GM12878 (cell line): ENCODE data around the gene PLEKHA5. TPM values are rescaled to one million over a fixed set of nuclear protein-coding genes. Genes with fewer than 3 reads are reported as not detected.

ENCODE experiments used
- ATAC-seq: fragments of 200-7000 bp; cut with Tn5 transposase; 3 replicates; pipeline ENCODE4 v1.9.1; 2020; ENCODE audit warnings: mild to moderate bottlenecking, moderate library complexity
- BruUV-seq: library from RNA; stranded (reverse); fragments of 400-500 nt; replicated peaks from 2 replicates; lab custom pipeline; 2021; lab: Mats Ljungman, UMichigan
- CTCF ChIA-PET: fragments of 300-600 bp; sonication (Branson Sonifier 250); formaldehyde crosslinking; extraction: SDS; loops from one replicate; lab custom pipeline; 2021; ENCODE audit warnings: inconsistent platforms; lab: Yijun Ruan, JAX
- POLR2A ChIA-PET: fragments of 350-600 bp; formaldehyde crosslinking; extraction: SDS; loops from one replicate; lab custom pipeline; 2021; ENCODE audit warnings: inconsistent platforms; lab: Charles Lee
- RAD21 ChIA-PET: fragments of 300-600 bp; sonication (Branson Sonifier 250); formaldehyde crosslinking; loops from one replicate; lab custom pipeline; 2023; ENCODE audit warnings: antibody characterized with exemption; ENCODE audit not compliant: unreplicated experiment; lab: Charles Lee
- SMC1A ChIA-PET: fragments of 300-600 bp; sonication (Branson Sonifier 250); formaldehyde crosslinking; loops from one replicate; lab custom pipeline; 2023; ENCODE audit not compliant: unreplicated experiment, uncharacterized antibody; lab: Charles Lee
- DNase-seq: peaks from one replicate; pipeline ENCODE4 v3.0.0-alpha.2; 2011; ENCODE audit warnings: low read depth, low spot score
- FAIRE-seq: peaks from 3 replicates; lab custom pipeline; 2011; peaks lifted over from hg19 to GRCh38; lab: Jason Lieb, UNC
- H2AFZ ChIP-seq: 2 replicates; pipeline ENCODE4 v1.6.0; 2011; ENCODE audit warnings: low read depth, low read length, control low read depth; ENCODE audit not compliant: control insufficient read depth
- H3K27ac ChIP-seq: 2 replicates; pipeline ENCODE4 v1.5.1; 2011; ENCODE audit warnings: control low read depth; ENCODE audit not compliant: control insufficient read depth, insufficient read depth
- H3K27me3 ChIP-seq, 2 experiments: replicated peaks in 1 of 2; 2 replicates each; pipeline versions ENCODE4 v1.6.0 to v1.6.1; 2011; ENCODE audit warnings: low read length in 1 of 2; ENCODE audit not compliant: control insufficient read depth in 2 of 2, insufficient read depth in 2 of 2
- H3K36me3 ChIP-seq, 2 experiments: 2 replicates each; pipeline ENCODE4 v1.5.1; 2011; ENCODE audit warnings: low read length in 1 of 2; ENCODE audit not compliant: control insufficient read depth in 2 of 2, insufficient read depth in 2 of 2
- H3K4me1 ChIP-seq: 2 replicates; pipeline ENCODE4 v1.6.1; 2011; ENCODE audit warnings: mild to moderate bottlenecking, low read length, moderate library complexity, mixed read lengths; ENCODE audit not compliant: control insufficient read depth, insufficient read depth
- H3K4me2 ChIP-seq: 2 replicates; pipeline ENCODE4 v1.6.0; 2011; ENCODE audit warnings: control low read depth; ENCODE audit not compliant: control insufficient read depth, insufficient read depth
- H3K4me3 ChIP-seq: fragments of 200-600 bp; sonication (generic); 2 replicates; pipeline ENCODE4 v1.5.1; 2016
- H3K79me2 ChIP-seq: 2 replicates; pipeline ENCODE4 v1.6.0; 2011; ENCODE audit warnings: low read length; ENCODE audit not compliant: control insufficient read depth, insufficient read depth
- H3K9ac ChIP-seq: 2 replicates; pipeline ENCODE4 v1.8.0; 2011; ENCODE audit warnings: low read length, control low read depth, mixed read lengths; ENCODE audit not compliant: control insufficient read depth, insufficient read depth
- H3K9me3 ChIP-seq: replicated peaks from 3 replicates; pipeline ENCODE4 v1.5.1; 2011; ENCODE audit warnings: mild to moderate bottlenecking, low read length; ENCODE audit not compliant: control insufficient read depth, insufficient read depth
- H4K20me1 ChIP-seq: 2 replicates; pipeline ENCODE4 v1.6.0; 2011; ENCODE audit not compliant: control insufficient read depth, insufficient read depth
- ATF2 ChIP-seq: IDR thresholded peaks from 2 replicates; pipeline ENCODE4 v1.6.1; 2012; ENCODE audit warnings: low read length, inconsistent platforms
- HSF1 ChIP-seq: fragments of 150-350 bp; IDR thresholded peaks from 2 replicates; pipeline ENCODE4 v1.6.1; 2014; ENCODE audit warnings: mild to moderate bottlenecking, low read depth, low read length
- LARP7 ChIP-seq: fragments of 450-650 bp; IDR thresholded peaks from 2 replicates; pipeline ENCODE4 v1.6.1; 2017; ENCODE audit warnings: mild to moderate bottlenecking
- NR2F1 ChIP-seq: fragments of 450-650 bp; conservative IDR thresholded peaks from 2 replicates; pipeline ENCODE4 v1.6.1; 2017; ENCODE audit warnings: mild to moderate bottlenecking
- RFX5 ChIP-seq: IDR thresholded peaks from 2 replicates; pipeline ENCODE4 v1.6.1; 2011; ENCODE audit warnings: low read depth, low read length, improper control_type of control experiment
- YBX1 ChIP-seq: fragments of 450-650 bp; IDR thresholded peaks from 2 replicates; pipeline ENCODE4 v1.6.1; 2016; ENCODE audit warnings: antibody characterized with exemption
- WGBS: methylation state at CpG from one replicate; pipeline ENCODE4 v1.1.6; 2016; ENCODE audit warnings: low lambda C conversion rate; ENCODE audit not compliant: insufficient replicate concordance, insufficient coverage; ENCODE audit errors: missing lambda C conversion rate; 5-methylcytosine and 5-hydroxymethylcytosine counted together
- in situ Hi-C: fragments of 300-500 bp; cut with MboI; formaldehyde crosslinking; loops from 9 replicates; pipeline ENCODE4 v1.14.3; 2018; ENCODE audit warnings: mixed read lengths
- intact Hi-C: fragments of 100-400 bp; cut with micrococcal nuclease; formaldehyde crosslinking; loops from one replicate; pipeline ENCODE4 v1.14.2; 2022; ENCODE audit not compliant: unreplicated experiment
- polyA plus RNA-seq, 11 experiments: library from polyadenylated mRNA; depleted of rRNA in 4 of 11; unstranded in 6 of 11; stranded (reverse) in 5 of 11; fragments of >200 nt; fragmentation: Nextera tagmentation in 4 of 11; fragmentation: Illumina TruSeq in 1 of 11; extraction: Ambion mirVana in 4 of 11; extraction: Trizol in 1 of 11; gene quantifications; 1 replicate in 1 of 11; 2 replicates in 10 of 11; pipeline versions ENCODE4 v1.2.1 to v1.2.3, GENCODE V29; 2011 to 2016; ENCODE audit warnings: inconsistent platforms in 2 of 11, missing spikeins in 2 of 11, low read depth in 1 of 11
- total RNA-seq, 4 experiments: library from RNA; depleted of rRNA in 3 of 4; stranded (reverse); fragments of >200 nt in 3 of 4; fragmentation: Illumina TruSeq in 1 of 4; extraction: Trizol in 1 of 4; gene quantifications; 2 replicates each; pipeline versions ENCODE4 v1.2.1 to v1.2.3, GENCODE V29; 2013 to 2021

The PLEKHA5 gene
- total and polyA plus RNA-seq, 10 of the 15 experiments (the other 5 are each of a cell fraction or from before 2014, with no cell fraction given): 0.09 to 0.33 (median 0.18) TPM; not detected in 3

DNA sequence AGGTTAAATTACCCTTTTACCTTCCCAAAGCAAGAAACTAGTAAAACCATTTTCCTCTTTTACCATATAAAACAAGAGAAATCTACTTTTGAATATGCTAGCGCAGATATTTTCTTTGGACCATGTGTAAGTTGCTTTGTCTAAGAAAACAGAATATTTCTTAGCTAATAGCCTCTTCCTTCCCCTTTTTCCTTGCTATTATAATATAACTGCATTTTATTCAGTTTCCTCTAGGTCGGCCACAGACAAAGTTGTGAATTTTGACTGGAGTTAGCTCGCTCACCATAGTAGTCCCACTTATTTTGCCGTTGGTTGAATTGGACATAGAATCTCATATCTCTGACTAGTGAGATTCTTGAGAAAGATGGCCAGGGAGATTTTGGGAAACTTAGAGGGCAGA is 115.6 kb downstream of the PLEKHA5 start:
- no peak overlapping the region for H2AFZ ChIP-seq
- BruUV-seq: no TSS peak
- RAD21 ChIA-PET: interaction anchor here (0.6 kb wide), 1 partner anchor 68 kb away, joined by 3 read pairs; no protein-coding TSS in a partner anchor
- intact Hi-C loops: no loop called here
- H3K4me1 ChIP-seq: no peaks in the 10 kb centered on the region
- H3K9ac ChIP-seq: no peak overlapping the region
- no peak for TF ChIP-seq NR2F1
- no peak for TF ChIP-seq HSF1
- TF ChIP-seq ATF2: no peak
- TF ChIP-seq LARP7: no peak
- TF ChIP-seq RFX5: no peak
- TF ChIP-seq YBX1: no peak
- H3K27ac ChIP-seq: no peak overlapping the region
- H3K27me3 ChIP-seq: no peaks in the 10 kb centered on the region
- DNase-seq (no peak), FAIRE-seq (no peak), ATAC-seq (no peak)
- SMC1A ChIA-PET: no interaction called here
- H3K9me3 ChIP-seq: no peaks in the 10 kb centered on the region
- H3K4me2 ChIP-seq: no peak overlapping the region
- H3K79me2 ChIP-seq: no peaks in the 10 kb centered on the region
- POLR2A ChIA-PET: no interaction called here
- in situ Hi-C loops: no loop called here
- H3K36me3 ChIP-seq: no peaks in the 10 kb centered on the region
- no peaks in the 10 kb centered on the region for H4K20me1 ChIP-seq
- CTCF ChIA-PET: no interaction called here
- WGBS: 9% methylated on average over 4 of the region's 4 CpGs
- no peak overlapping the region for H3K4me3 ChIP-seq
